ENCODE results near the gene HID1. TPM values are rescaled to one million over a fixed set of nuclear protein-coding genes. Genes with fewer than 3 reads are reported as not detected.

Gene HID1
- total RNA-seq, 1 donor from 2014 or later = 30.6 TPM

GRCh38 chr17:74951680-74952421, 20.7 kb downstream of the HID1 start:
- no peak for DNase-seq (ENCODE audit: extremely low read depth, low read depth, low spot score)

- DNase-seq (ENCODE audit: extremely low read depth, low read depth, low spot score) = no peak
These were observed 21.5 kb downstream of the HID1 start for GRCh38 chr17:74951065-74951464.

DNA sequence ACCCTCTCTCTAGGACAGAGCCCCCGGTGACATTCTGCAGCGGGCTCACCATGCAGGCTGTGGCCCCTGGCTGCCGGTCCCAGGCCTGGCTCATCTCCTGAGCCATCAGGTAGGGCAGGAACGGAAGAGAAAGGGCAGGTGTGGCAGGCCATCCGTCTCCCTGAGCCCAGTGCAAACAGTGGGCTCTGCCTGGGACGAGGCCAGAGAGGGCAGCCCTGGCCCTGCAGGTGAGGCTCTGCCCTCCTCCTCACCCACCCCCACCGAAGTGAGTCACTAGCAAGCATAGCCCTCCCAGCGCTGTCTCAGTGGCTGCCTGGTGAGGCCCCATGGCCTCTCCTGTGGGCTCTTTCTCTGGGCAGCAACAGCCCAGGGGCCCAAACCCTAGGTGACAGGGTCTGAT, 22.4 kb downstream of the HID1 start:
- no peak for DNase-seq (ENCODE audit: extremely low read depth, low read depth, low spot score)

GRCh38 chr17:74949455-74950115, 23.0 kb downstream of the HID1 start:
- no peak for DNase-seq (ENCODE audit: extremely low read depth, low read depth, low spot score)

DNA sequence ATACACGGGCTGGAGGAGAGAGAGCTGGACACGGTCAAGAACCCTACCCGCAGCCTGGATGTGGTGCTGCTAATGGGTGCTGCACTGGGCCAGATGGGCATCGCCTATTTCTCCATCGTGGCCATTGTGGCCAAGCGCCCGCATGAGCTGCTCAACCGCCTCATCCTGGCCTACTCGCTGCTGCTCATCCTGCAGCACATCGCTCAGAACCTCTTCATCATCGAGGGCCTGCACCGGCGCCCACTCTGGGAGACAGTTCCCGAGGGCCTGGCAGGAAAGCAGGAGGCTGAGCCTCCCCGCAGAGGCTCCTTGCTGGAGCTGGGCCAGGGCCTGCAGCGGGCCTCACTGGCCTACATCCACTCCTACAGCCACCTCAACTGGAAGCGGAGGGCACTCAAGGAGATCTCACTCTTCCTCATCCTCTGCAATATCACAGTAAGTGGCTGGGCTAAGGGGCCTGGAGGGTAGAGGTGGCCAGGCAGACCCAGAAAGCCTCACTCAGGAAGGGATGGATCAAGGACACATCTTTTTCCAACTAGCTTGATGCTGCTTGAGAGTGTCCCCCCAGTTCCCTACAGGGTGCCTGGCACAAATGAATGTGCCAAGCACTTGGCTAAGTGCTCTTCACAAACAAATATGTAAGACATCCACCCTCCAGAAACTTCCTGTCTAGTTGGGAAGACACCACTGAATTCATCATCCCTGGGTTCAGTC, 25.4 kb downstream of the HID1 start:
- DNase-seq (ENCODE audit: extremely low read depth, low read depth, low spot score) = no peak

GRCh38 chr17:74946641-74947040, 25.9 kb downstream of the HID1 start:
- DNase-seq (ENCODE audit: extremely low read depth, low read depth, low spot score) = no peak

GRCh38 chr17:74945543-74945942, 27.0 kb downstream of the HID1 start:
- no peak for DNase-seq (ENCODE audit: extremely low read depth, low read depth, low spot score)

- DNase-seq (ENCODE audit: extremely low read depth, low read depth, low spot score) = no peak
These were observed 28.6 kb downstream of the HID1 start for GRCh38 chr17:74943808-74944522.

GRCh38 chr17:74941128-74941725, 31.3 kb downstream of the HID1 start:
- DNase-seq (ENCODE audit: extremely low read depth, low read depth, low spot score) = no peak

DNA sequence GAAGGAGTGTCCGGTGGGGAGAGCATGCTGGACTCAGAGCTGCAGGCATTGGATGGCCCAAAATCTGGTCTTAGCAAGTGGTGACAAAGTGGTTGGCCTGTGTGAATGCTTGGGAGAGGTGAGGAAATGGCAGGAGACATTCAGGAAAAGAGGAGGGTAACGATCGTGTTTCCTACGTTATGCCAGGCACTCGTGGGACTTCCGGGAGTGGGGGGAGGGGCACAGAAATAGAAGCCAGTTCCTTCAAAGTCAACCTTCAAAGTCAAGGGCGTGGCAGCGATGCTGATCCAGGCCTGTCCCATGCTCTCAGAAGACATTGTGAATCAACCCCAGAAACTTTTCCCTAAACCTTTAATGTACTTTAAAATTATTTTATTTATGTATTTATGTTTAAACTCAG, 33.0 kb downstream of the HID1 start:
- no peak for DNase-seq (ENCODE audit: extremely low read depth, low read depth, low spot score)

GRCh38 chr17:74938194-74938950, 34.2 kb downstream of the HID1 start:
- no peak for DNase-seq (ENCODE audit: extremely low read depth, low read depth, low spot score)

- DNase-seq (ENCODE audit: extremely low read depth, low read depth, low spot score) = no peak
These were observed 35.2 kb downstream of the HID1 start for GRCh38 chr17:74937064-74938051.

GRCh38 chr17:74936470-74936799, 36.1 kb downstream of the HID1 start:
- DNase-seq (ENCODE audit: extremely low read depth, low read depth, low spot score) = no peak

DNA sequence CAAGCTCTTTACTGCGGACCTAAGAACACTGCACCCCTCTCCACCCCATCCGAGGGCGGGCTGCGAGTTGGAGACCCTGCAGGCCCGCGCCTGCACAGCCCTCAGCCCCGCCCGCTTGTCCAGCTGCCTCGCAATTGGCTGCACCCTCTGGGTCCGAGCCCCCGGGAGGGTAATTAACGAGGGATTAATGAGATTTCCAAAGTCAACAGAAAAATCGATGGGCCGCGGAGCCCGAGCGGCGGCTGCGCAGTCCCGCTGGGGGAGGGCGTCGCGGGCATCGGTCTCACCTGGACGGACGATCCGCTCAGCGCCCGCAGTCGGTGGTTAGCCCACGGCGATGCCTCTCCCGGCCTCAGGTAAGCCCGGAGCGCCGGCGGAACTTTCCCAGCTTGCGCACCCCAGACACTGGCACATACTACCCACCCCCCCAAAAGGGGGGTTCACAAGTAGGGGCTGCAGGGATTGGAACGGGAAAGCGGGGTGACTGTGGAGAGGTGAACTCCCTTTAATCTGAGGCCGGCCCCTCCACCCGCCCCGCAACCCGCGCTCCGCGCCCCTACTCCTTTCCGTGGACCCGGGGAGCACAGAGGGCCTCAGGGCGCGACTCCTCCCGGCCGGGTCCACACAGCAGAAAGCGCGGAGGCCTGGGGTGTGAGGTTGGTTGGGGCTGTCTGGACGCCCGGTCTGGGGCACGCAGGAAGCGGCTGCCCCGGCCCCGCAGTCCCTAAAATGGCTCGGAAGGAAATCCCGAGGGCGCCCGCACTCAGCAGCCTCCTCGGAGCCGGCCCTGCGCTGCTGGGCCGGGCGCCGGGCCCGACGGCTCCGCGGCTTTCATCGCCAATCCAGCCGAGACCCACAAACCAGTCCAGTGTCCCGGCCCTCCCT, 36.7 kb downstream of the HID1 start, which contains the start of gene OTOP3:
TSS of gene OTOP3 (plus strand) at position 314 of the 885 bp plus-strand sequence. CDS start at position 338, 24 bp downstream.
- no peak for DNase-seq (ENCODE audit: extremely low read depth, low read depth, low spot score)

DNA sequence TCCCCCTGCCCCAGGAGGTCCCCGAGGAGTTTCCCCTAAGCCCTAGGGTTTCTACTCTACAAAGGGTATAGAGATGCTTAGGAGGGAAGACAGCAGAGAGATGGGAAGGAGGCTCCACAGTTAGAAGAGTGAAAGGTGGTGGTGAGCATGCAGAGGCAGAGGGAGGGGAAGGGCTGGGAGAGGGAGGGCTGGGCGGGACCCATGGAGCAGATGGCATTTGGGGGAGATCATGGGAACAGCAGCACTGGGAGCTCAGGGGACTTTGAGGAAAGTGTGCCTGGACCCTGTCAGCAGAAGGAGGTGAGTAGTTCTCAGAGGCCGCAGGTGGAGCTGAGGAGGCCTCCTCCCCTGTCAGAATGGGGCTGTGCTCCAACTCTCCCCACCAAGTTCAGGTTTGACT, 37.5 kb downstream of the HID1 start:
- DNase-seq (ENCODE audit: extremely low read depth, low read depth, low spot score) = no peak

- DNase-seq (ENCODE audit: extremely low read depth, low read depth, low spot score) = no peak
These were observed 42.0 kb downstream of the HID1 start for GRCh38 chr17:74930535-74931036.

GRCh38 chr17:74928786-74929185, 43.8 kb downstream of the HID1 start:
- no peak for DNase-seq (ENCODE audit: extremely low read depth, low read depth, low spot score)

GRCh38 chr17:74925242-74925641, 47.3 kb downstream of the HID1 start:
- DNase-seq (ENCODE audit: extremely low read depth, low read depth, low spot score) = no peak
